Activated effector memory CD4-positive, alpha-beta T cell treated with Interleukin-2 at 50 U/mL for 16 hours (primary cell): ENCODE results near the gene UTP25.
"Not testable (repeated sequence)": the region's sequence is repeated elsewhere in the genome, so short reads cannot be mapped to it uniquely, and the experiment has no call there.

Experiments
- DNase-seq: peaks from one replicate; pipeline ENCODE4 v3.0.0-alpha.2; 2020

Gene UTP25

DNA sequence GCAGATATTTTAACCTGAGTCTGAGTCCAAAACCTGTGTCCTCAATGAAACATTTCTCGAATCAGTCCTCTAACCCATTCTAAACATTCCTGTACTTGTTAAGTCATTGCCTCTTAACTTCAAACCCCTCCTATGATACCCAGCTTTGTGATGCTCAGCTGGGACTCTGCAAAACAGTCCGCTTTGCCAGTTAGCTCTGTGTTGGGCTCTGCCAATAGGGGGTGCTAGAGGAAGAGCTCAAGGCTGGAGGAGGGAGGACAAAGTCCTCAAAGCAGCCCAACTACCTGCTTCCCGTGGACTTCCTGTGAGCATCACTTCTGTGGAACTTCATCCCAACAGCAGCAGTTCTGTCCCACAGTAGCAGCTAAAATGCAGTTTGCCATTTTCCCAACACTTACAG lies 72.2 kb downstream of the UTP25 start:
- DNase-seq, result no peak

GRCh38 chr1:209900734-209901133 lies 73.0 kb downstream of the UTP25 start:
- no peak for DNase-seq

DNA sequence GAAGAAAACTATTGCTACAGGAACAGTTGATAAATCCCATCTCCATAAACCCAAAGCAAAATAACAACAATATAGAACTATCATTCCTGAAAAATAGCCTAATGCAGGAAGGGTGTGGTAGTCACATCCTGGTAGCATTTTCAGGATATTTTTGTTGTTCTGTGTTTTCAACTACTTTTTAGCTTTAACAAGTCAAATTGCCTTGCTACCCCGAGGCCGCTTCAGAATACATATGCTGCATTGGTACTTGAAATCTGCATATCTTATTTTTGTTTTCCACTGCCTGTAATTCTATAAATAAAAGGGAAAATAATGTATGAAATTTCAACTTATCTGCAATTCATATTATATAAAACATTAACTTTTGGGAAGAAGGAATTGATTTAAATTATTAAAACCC lies 73.4 kb downstream of the UTP25 start:
- no peak for DNase-seq

- DNase-seq, result not testable (repeated sequence)
These were observed 77.0 kb downstream of the UTP25 start for GRCh38 chr1:209904774-209905173.
